ENCODE data around the gene NDUFV2. TPM values are rescaled to one million over a fixed set of nuclear protein-coding genes. Genes with fewer than 3 reads are reported as not detected.

Gene NDUFV2
- total RNA-seq, 1 donor from 2014 or later = 80.5 TPM

DNA sequence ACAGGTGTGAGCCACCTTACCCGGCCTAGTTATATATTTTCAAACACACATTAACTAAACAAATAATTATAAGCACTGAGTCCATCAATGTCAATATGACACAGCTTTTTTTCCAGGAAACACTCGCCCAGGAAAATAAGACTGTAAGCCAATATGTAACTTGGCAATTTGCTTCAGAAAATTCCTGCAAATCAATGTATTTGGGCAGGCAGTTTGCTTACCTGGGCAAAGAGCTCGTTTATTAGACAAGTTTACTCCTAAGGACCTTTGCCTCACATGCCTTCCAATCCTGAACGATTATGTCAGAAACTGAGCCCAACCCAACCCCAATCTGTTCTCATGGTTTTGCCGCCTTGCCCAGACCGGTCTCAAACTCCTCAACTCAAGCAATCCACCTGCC lies 34.7 kb upstream of the NDUFV2 start:
- H3K27ac Mint-ChIP-seq (ENCODE audit: unreplicated experiment) = no peak overlapping the region
- no peaks in the 10 kb centered on the region for H3K9me3 Mint-ChIP-seq (ENCODE audit: low read depth)
- no peaks in the 10 kb centered on the region for H3K36me3 Mint-ChIP-seq (ENCODE audit: low read depth)
- H3K4me1 Mint-ChIP-seq (ENCODE audit: low read depth) = peaks cover 5% of the 10 kb centered on the region
- no peaks in the 10 kb centered on the region for H3K27me3 Mint-ChIP-seq (ENCODE audit: low read depth)
- no peak for DNase-seq (ENCODE audit: low spot score)
- H3K4me3 Mint-ChIP-seq (ENCODE audit: unreplicated experiment) = no peak overlapping the region
- TF ChIP-seq, protein P1, sequence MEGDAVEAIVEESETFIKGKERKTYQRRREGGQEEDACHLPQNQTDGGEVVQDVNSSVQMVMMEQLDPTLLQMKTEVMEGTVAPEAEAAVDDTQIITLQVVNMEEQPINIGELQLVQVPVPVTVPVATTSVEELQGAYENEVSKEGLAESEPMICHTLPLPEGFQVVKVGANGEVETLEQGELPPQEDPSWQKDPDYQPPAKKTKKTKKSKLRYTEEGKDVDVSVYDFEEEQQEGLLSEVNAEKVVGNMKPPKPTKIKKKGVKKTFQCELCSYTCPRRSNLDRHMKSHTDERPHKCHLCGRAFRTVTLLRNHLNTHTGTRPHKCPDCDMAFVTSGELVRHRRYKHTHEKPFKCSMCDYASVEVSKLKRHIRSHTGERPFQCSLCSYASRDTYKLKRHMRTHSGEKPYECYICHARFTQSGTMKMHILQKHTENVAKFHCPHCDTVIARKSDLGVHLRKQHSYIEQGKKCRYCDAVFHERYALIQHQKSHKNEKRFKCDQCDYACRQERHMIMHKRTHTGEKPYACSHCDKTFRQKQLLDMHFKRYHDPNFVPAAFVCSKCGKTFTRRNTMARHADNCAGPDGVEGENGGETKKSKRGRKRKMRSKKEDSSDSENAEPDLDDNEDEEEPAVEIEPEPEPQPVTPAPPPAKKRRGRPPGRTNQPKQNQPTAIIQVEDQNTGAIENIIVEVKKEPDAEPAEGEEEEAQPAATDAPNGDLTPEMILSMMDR (IDR thresholded peaks at IDR 0.05) = no peak

DNA sequence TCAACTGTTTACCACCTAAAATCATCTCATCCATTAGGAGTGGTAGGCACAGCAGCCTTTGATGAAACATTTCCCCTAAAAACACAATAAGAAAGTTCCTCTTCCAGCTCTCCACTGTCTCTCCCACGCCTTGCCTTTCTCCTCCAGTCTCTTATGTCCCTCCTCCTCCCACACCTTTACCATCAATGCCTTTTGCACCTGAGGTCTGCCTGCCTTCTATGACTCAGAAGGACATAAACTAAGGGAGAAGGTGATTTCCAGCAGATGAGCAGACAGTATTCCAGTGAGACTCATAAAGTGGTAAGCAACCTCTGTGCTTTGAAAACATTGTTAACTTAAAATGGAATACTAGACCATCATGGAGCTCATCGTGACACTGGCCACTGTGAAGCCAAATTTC lies 34.2 kb upstream of the NDUFV2 start:
- DNase-seq (ENCODE audit: low spot score) = no peak
- Mint-ChIP-seq H3K9me3 (ENCODE audit: low read depth) (no peaks in the 10 kb centered on the region), H3K27me3 (ENCODE audit: low read depth) (no peaks in the 10 kb centered on the region), H3K4me1 (ENCODE audit: low read depth) (peaks cover 5% of the 10 kb centered on the region), H3K4me3 (ENCODE audit: unreplicated experiment) (no peak overlapping the region), H3K27ac (ENCODE audit: unreplicated experiment) (no peak overlapping the region), H3K36me3 (ENCODE audit: low read depth) (no peaks in the 10 kb centered on the region)
- TF ChIP-seq, protein P1 (IDR thresholded peaks at IDR 0.05) = no peak

DNA sequence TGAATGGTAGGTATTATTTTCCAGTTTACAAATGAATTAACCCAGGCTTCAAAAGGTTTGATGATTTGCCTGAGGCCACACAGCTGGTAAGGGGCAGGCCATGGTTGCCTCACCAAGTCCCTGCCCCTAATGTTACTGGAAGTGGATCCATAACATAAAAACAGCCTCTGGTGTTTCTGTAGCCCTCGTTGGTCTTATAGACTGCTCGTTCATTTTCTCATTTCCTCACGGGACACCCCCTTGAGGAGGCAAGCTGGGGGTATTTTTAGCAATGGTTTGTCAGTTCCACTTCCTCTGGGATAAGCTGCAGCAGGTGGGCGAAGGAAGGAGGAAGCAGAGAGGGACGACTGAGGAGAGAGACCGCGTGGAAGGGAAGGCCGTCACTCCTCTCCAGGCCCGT lies 32.9 kb upstream of the NDUFV2 start:
- H3K9me3 Mint-ChIP-seq (ENCODE audit: low read depth) = no peaks in the 10 kb centered on the region
- H3K27ac Mint-ChIP-seq (ENCODE audit: unreplicated experiment) = no peak overlapping the region
- H3K4me1 Mint-ChIP-seq (ENCODE audit: low read depth) = peaks cover 7% of the 10 kb centered on the region
- no peak overlapping the region for H3K4me3 Mint-ChIP-seq (ENCODE audit: unreplicated experiment)
- no peaks in the 10 kb centered on the region for H3K36me3 Mint-ChIP-seq (ENCODE audit: low read depth)
- H3K27me3 Mint-ChIP-seq (ENCODE audit: low read depth) = no peaks in the 10 kb centered on the region
- DNase-seq (ENCODE audit: low spot score) = no peak
- TF ChIP-seq, protein P1 (IDR thresholded peaks at IDR 0.05) = no peak

DNA sequence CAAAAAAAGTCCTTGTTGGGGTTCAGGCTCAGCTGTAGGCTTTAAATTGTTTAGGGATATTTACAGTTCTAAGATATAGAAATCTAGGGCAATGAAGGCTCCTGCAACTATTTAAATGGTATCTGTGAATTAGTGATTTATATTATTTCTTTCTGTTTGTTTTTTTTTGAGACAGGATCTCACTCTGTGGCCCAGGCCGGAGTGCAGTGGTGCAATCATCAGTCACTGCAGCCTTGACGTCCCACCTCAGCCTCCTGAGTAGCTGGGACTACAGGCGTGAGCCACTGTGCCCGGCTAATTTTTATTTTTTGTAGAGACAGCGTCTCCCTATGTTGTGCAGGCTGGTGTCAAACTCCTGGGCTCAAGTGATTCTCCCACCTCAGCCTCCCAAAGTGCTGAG lies 32.3 kb upstream of the NDUFV2 start:
- Mint-ChIP-seq H3K4me3 (ENCODE audit: unreplicated experiment) (no peak overlapping the region), H3K9me3 (ENCODE audit: low read depth) (no peaks in the 10 kb centered on the region), H3K27me3 (ENCODE audit: low read depth) (no peaks in the 10 kb centered on the region), H3K4me1 (ENCODE audit: low read depth) (peaks cover 7% of the 10 kb centered on the region), H3K36me3 (ENCODE audit: low read depth) (no peaks in the 10 kb centered on the region), H3K27ac (ENCODE audit: unreplicated experiment) (no peak overlapping the region)
- no peak for DNase-seq (ENCODE audit: low spot score)
- TF ChIP-seq, protein P1 (IDR thresholded peaks at IDR 0.05) = no peak

DNA sequence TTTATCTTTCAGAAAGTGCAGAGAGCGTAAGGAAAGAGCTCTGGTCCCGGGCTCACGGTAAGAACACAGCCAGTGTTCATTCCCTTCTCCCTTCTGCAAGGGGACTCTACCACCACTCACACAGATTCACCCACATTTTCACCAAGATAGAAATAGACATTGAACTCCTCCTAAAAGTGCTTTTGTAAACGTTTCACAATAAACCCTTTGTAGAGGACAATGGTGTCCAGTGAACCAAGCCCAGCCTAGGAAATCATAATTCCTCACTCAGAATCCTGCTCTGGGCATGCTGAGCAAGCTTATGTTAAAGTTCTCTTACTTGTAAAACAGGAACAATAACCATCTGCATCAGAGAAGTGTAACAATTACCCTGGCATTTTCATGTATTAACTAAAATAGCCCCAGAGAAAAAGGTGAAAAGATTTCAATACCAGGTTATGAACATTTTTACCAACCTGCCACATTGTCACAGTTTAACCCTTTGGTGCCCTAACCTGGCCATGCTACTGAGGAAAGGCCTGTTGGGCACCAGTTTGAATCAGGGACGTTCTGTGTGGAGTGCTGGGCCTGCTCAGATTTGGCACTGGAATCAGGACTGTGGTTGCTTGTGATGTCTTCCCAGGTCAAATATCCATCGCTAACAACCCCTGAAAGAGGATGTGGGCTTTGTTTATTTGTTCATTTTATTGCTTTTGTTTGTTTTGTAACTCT lies 22.5 kb upstream of the NDUFV2 start:
- H3K4me1 Mint-ChIP-seq (ENCODE audit: low read depth) = no peaks in the 10 kb centered on the region
- DNase-seq (ENCODE audit: low spot score) = no peak
- TF ChIP-seq, protein P1 (IDR thresholded peaks at IDR 0.05) = no peak
- no peaks in the 10 kb centered on the region for H3K27me3 Mint-ChIP-seq (ENCODE audit: low read depth)
- H3K27ac Mint-ChIP-seq (ENCODE audit: unreplicated experiment) = no peak overlapping the region
- H3K9me3 Mint-ChIP-seq (ENCODE audit: low read depth) = no peaks in the 10 kb centered on the region
- H3K36me3 Mint-ChIP-seq (ENCODE audit: low read depth) = no peaks in the 10 kb centered on the region
- no peak overlapping the region for H3K4me3 Mint-ChIP-seq (ENCODE audit: unreplicated experiment)
